ENCODE results near the gene MXRA8.

The MXRA8 gene

DNA sequence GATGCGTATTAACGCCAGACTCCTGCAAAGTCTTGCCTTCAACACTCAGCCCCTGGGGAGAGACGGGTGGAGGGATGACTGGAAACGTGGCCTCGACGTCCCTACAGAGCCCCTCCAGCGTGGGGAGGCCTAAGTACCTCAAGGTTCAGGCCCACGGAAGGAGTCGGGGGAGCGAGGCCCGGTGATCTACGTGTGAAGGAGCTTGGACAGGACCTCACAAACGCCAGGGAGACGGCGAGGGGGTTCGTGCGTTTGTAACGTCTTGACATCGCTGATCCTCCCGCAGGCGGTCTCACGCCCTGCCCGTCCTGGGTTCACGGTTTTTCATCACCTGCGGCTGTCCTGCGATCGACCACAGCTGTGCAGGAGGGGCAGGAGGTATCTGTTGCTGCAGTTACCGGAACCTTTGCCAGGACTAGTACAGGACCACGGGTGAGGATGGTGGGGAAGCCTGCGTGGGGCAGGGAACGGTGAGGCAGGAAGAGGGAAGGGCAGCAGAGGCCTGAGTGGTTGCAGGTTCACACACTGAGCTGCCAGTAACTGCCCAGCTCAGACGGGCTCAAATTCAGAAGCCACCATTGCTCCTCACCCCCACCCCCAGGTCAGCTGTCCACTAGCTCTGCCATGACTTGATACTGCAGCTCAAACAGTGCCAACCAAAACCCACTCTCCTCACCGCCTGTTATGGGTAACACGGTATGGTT, 41.7 kb upstream of the MXRA8 start:
- H3K4me3 ChIP-seq, result peak overlapping the region; percentile 85 to 96
- intact Hi-C loops (cut with DNase I; ENCODE audit: low total_unique reads), result loop anchor here (5.0 kb wide), 1 partner anchor 42 kb away; no protein-coding TSS in a partner anchor
- H3K4me1 ChIP-seq, result peaks cover 0 to 41% (median 31%) of the 10 kb centered on the region in 4 donors
- TF ChIP-seq, protein P1, sequence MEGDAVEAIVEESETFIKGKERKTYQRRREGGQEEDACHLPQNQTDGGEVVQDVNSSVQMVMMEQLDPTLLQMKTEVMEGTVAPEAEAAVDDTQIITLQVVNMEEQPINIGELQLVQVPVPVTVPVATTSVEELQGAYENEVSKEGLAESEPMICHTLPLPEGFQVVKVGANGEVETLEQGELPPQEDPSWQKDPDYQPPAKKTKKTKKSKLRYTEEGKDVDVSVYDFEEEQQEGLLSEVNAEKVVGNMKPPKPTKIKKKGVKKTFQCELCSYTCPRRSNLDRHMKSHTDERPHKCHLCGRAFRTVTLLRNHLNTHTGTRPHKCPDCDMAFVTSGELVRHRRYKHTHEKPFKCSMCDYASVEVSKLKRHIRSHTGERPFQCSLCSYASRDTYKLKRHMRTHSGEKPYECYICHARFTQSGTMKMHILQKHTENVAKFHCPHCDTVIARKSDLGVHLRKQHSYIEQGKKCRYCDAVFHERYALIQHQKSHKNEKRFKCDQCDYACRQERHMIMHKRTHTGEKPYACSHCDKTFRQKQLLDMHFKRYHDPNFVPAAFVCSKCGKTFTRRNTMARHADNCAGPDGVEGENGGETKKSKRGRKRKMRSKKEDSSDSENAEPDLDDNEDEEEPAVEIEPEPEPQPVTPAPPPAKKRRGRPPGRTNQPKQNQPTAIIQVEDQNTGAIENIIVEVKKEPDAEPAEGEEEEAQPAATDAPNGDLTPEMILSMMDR (IDR thresholded peaks at IDR 0.05), result no peak
- H3K27ac ChIP-seq, result peak overlapping the region; percentile 81 to 92
- H3K36me3 ChIP-seq, result peaks cover 52 to 77% (median 65%) of the 10 kb centered on the region in 3 donors
- H3K9me3 ChIP-seq, result no peaks in the 10 kb centered on the region
- no peaks in the 10 kb centered on the region for H3K27me3 ChIP-seq
- DNase-seq, result no peak

DNA sequence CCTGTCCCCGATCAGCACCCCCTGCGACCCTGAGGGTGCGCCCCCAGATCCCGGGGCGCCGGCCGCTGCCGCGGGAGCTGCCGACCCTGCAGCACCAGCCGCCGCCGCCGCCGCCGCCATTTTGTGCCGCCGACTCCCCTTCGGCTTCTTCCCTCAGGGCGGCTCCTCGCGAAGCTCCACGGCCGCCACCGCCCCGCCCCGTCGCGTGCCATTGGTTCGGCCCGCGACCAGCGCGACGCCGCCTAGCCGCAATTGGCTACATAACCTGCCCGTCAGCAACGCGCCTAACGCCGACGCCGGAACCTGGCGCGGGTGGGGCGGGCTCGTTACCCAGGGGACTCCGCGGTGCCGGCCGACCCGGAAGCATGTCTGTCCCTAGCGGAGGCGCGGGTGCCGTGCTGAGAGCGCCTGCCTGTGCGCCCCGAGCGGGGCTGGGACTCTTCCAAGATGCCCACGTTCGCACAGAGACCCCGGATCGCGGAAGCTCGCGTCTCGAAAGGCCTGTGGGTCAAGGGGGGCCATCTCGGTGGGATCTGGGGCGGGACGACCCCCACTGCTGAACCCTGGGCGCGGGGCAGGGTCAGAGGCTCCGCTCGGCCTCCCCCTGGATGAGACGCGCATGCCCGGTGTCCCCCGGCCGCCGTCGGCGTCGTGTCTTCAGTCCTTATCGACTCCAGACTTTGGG, 41.0 kb upstream of the MXRA8 start, which contains the start of gene CCNL2:
Gene CCNL2, minus strand, starts transcription at position 149 of the 685 bp plus-strand sequence. Its CDS starts 29 bp downstream, at position 120.
- peak within 1 kb of the TSS; percentile 85 to 96 for H3K4me3 ChIP-seq
- H3K27ac ChIP-seq, result peak within 1 kb of the TSS; percentile 81 to 92
- no peaks in the 10 kb centered on the region for H3K9me3 ChIP-seq
- DNase-seq, result peak; percentile 95 to 99
- H3K4me1 ChIP-seq, result peaks cover 0 to 41% (median 29%) of the 10 kb centered on the region in 4 donors
- intact Hi-C loops (cut with DNase I; ENCODE audit: low total_unique reads), result no loop called here
- no peaks in the 10 kb centered on the region for H3K27me3 ChIP-seq
- TF ChIP-seq, protein P1 (IDR thresholded peaks at IDR 0.05), result peak; percentile 62 to 73
- peaks cover 48 to 77% (median 65%) of the 10 kb centered on the region in 3 donors for H3K36me3 ChIP-seq

- Histone ChIP-seq H3K27me3 (no peaks in the 10 kb centered on the region), H3K4me1 (peaks cover 0 to 41% (median 29%) of the 10 kb centered on the region in 4 donors), H3K36me3 (peaks cover 48 to 77% (median 67%) of the 10 kb centered on the region in 3 donors), H3K27ac (peak overlapping the region; percentile 81 to 92), H3K4me3 (peak overlapping the region; percentile 85 to 96), H3K9me3 (no peaks in the 10 kb centered on the region)
- DNase-seq, result peak in 1 of 2 donors; percentile 78
- TF ChIP-seq, protein P1 (IDR thresholded peaks at IDR 0.05), result no peak
- intact Hi-C loops (cut with DNase I; ENCODE audit: low total_unique reads), result no loop called here
Measured at GRCh38 chr1:1398677-1399186, 40.4 kb upstream of the MXRA8 start.

DNA sequence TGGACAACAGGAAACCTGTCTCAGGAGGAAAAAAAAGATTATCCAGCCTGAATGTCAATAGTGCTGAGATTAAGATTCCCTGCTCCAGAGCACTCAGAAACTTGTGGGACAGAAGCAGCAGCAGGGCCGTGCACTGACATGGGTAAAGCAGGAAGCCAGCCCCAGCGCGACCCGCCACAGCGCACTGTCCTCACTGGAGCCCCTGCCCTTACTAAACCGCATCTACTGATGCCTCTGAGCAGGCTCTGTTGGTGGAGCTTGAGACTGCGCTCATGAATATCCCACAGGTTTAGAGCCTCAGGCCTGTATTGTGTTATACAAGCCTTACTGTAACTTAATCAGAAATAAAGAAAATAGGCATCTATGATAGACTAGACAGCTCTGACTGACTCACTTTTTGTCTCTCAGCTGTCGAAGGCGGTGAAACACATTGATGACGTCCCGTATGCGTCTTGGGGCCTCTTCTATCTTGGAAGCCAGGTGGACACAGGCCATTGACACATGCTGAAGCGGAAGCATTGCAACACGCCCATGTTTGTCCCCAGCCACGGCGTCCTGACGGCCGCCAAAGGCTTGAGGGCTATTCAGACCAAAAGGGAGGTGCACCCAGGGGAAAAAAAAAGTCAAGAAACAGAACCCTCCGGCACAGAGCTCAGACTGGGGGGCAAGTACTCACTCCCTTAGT, 39.6 kb upstream of the MXRA8 start:
- Histone ChIP-seq H3K27ac (peak overlapping the region; percentile 81 to 92), H3K4me3 (peak overlapping the region; percentile 85 to 96)
- DNase-seq, result no peak

DNA sequence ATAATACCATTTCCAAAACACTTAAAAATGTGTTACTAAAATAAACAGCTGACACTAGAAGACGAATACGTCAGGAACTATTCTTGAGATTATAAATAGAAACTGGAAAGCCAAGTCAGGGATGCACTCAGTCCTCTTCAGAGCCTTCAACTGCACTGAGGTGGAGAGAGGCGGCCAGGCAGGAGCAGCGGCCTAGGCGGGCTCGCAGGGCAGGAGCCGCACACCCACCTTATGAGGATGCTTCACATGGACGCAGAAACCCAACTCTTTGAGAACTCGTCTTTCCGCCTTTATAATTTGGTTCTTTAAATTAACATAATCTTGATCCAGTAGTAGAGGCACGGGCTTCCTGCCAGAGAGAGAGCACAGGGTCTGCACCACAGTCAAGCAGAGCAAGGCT, 36.8 kb upstream of the MXRA8 start:
- Histone ChIP-seq H3K27me3 (no peaks in the 10 kb centered on the region), H3K4me1 (peaks cover 0 to 32% (median 22%) of the 10 kb centered on the region in 4 donors), H3K4me3 (no peak overlapping the region), H3K27ac (no peak overlapping the region), H3K9me3 (no peaks in the 10 kb centered on the region), H3K36me3 (peaks cover 62 to 79% (median 75%) of the 10 kb centered on the region in 3 donors)
- no peak for DNase-seq
- intact Hi-C loops (cut with DNase I; ENCODE audit: low total_unique reads), result no loop called here
- TF ChIP-seq, protein P1 (IDR thresholded peaks at IDR 0.05), result no peak

More for the DNA sequence above, 39.6 kb upstream of the MXRA8 start:
- H3K27me3 ChIP-seq, result no peaks in the 10 kb centered on the region
- H3K9me3 ChIP-seq, result no peaks in the 10 kb centered on the region
- peaks cover 54 to 77% (median 70%) of the 10 kb centered on the region in 3 donors for H3K36me3 ChIP-seq
- TF ChIP-seq, protein P1 (IDR thresholded peaks at IDR 0.05), result no peak
- peaks cover 0 to 41% (median 29%) of the 10 kb centered on the region in 4 donors for H3K4me1 ChIP-seq
- intact Hi-C loops (cut with DNase I; ENCODE audit: low total_unique reads), result no loop called here
